ENCODE results near the gene CAMSAP3. TPM values are rescaled to one million over a fixed set of nuclear protein-coding genes. Genes with fewer than 3 reads are reported as not detected.

CAMSAP3 gene
- total RNA-seq, 1 donor from 2014 or later, result 115 TPM

GRCh38 chr19:7620442-7621412 is 25.1 kb downstream of the CAMSAP3 start:
- no peaks in the 10 kb centered on the region for H3K9me3 Mint-ChIP-seq (ENCODE audit: low read depth)
- H3K4me1 Mint-ChIP-seq (ENCODE audit: low read depth), result no peaks in the 10 kb centered on the region
- no peak for TF ChIP-seq CTCF (IDR thresholded peaks at IDR 0.05; ENCODE audit: unreplicated experiment)
- peaks cover 16% of the 10 kb centered on the region for H3K36me3 Mint-ChIP-seq (ENCODE audit: insufficient read depth)
- no peak for DNase-seq (ENCODE audit: low spot score, unreplicated experiment)
- H3K4me3 Mint-ChIP-seq (ENCODE audit: low read depth), result no peak overlapping the region
- H3K27ac Mint-ChIP-seq, result no peak overlapping the region
- H3K27me3 Mint-ChIP-seq, result no peaks in the 10 kb centered on the region

GRCh38 chr19:7622933-7623685 is 27.4 kb downstream of the CAMSAP3 start:
- DNase-seq (ENCODE audit: low spot score, unreplicated experiment), result no peak
- no peak for TF ChIP-seq CTCF (IDR thresholded peaks at IDR 0.05; ENCODE audit: unreplicated experiment)
- no peaks in the 10 kb centered on the region for H3K27me3 Mint-ChIP-seq
- H3K4me1 Mint-ChIP-seq (ENCODE audit: low read depth), result peaks cover 1% of the 10 kb centered on the region
- no peaks in the 10 kb centered on the region for H3K9me3 Mint-ChIP-seq (ENCODE audit: low read depth)
- peaks cover 19% of the 10 kb centered on the region for H3K36me3 Mint-ChIP-seq (ENCODE audit: insufficient read depth)
- H3K27ac Mint-ChIP-seq, result no peak overlapping the region
- H3K4me3 Mint-ChIP-seq (ENCODE audit: low read depth), result no peak overlapping the region

- H3K27me3 Mint-ChIP-seq, result no peaks in the 10 kb centered on the region
- no peak for DNase-seq (ENCODE audit: low spot score, unreplicated experiment)
- H3K36me3 Mint-ChIP-seq (ENCODE audit: insufficient read depth), result peaks cover 12% of the 10 kb centered on the region
- no peaks in the 10 kb centered on the region for H3K9me3 Mint-ChIP-seq (ENCODE audit: low read depth)
- H3K27ac Mint-ChIP-seq, result no peak overlapping the region
- no peak overlapping the region for H3K4me3 Mint-ChIP-seq (ENCODE audit: low read depth)
- peaks cover 8% of the 10 kb centered on the region for H3K4me1 Mint-ChIP-seq (ENCODE audit: low read depth)
- no peak for TF ChIP-seq CTCF (IDR thresholded peaks at IDR 0.05; ENCODE audit: unreplicated experiment)
These were observed 28.3 kb downstream of the CAMSAP3 start for GRCh38 chr19:7623725-7624603.

- Mint-ChIP-seq H3K27me3 (no peaks in the 10 kb centered on the region), H3K9me3 (ENCODE audit: low read depth) (no peaks in the 10 kb centered on the region)
- no peak for TF ChIP-seq CTCF (IDR thresholded peaks at IDR 0.05; ENCODE audit: unreplicated experiment)
These were observed 29.1 kb downstream of the CAMSAP3 start for GRCh38 chr19:7624810-7625209.

More at GRCh38 chr19:7624810-7625209, 29.1 kb downstream of the CAMSAP3 start:
- no peak overlapping the region for H3K4me3 Mint-ChIP-seq (ENCODE audit: low read depth)
- no peak overlapping the region for H3K27ac Mint-ChIP-seq
- DNase-seq (ENCODE audit: low spot score, unreplicated experiment), result no peak
- peaks cover 16% of the 10 kb centered on the region for H3K4me1 Mint-ChIP-seq (ENCODE audit: low read depth)
- H3K36me3 Mint-ChIP-seq (ENCODE audit: insufficient read depth), result peaks cover 14% of the 10 kb centered on the region

All from progenitor cell of endocrine pancreas (in vitro differentiated cells).